Activated CD8-positive, alpha-beta memory T cell treated with anti-CD3 and anti-CD28 coated beads, Interleukin-2, amount 50 U/mL, for 48 hours (primary cell): ENCODE data around the gene OR8D2.
"Not testable (repeated sequence)": the region's sequence is repeated elsewhere in the genome, so short reads cannot be mapped to it uniquely, and the experiment has no call there.

ENCODE experiments used
- DNase-seq: peaks from one replicate; pipeline ENCODE4 v3.0.0-alpha.2; 2020

The OR8D2 gene

GRCh38 chr11:124278261-124278660 lies 41.7 kb downstream of the OR8D2 start:
- no peak for DNase-seq

GRCh38 chr11:124277804-124278203 lies 42.2 kb downstream of the OR8D2 start:
- DNase-seq = no peak

- no peak for DNase-seq
Observed at GRCh38 chr11:124277207-124277606, 42.8 kb downstream of the OR8D2 start.

GRCh38 chr11:124276081-124276480 lies 43.9 kb downstream of the OR8D2 start:
- no peak for DNase-seq

GRCh38 chr11:124274000-124274399 lies 46.0 kb downstream of the OR8D2 start:
- DNase-seq = no peak

- not testable (repeated sequence) for DNase-seq
Observed at GRCh38 chr11:124270886-124271285, 49.1 kb downstream of the OR8D2 start.
